Measurements from ENCODE around the gene BMP2K.
A peak's percentile ranks its signal among the peaks of the same experiment; 100 is the strongest.

Gene BMP2K

GRCh38 chr4:78937837-78938236, 161.7 kb downstream of the BMP2K start:
- H3K4me3 ChIP-seq (ENCODE audit: low read length), result peak overlapping the region; percentile 88
- peak overlapping the region; percentile 76 for H3K4me2 ChIP-seq (ENCODE audit: low read length)
- no peak for TF ChIP-seq EZH2phosphoT487 (IDR thresholded peaks at IDR 0.05; ENCODE audit: borderline replicate concordance, low read length)
- TF ChIP-seq, protein P1, sequence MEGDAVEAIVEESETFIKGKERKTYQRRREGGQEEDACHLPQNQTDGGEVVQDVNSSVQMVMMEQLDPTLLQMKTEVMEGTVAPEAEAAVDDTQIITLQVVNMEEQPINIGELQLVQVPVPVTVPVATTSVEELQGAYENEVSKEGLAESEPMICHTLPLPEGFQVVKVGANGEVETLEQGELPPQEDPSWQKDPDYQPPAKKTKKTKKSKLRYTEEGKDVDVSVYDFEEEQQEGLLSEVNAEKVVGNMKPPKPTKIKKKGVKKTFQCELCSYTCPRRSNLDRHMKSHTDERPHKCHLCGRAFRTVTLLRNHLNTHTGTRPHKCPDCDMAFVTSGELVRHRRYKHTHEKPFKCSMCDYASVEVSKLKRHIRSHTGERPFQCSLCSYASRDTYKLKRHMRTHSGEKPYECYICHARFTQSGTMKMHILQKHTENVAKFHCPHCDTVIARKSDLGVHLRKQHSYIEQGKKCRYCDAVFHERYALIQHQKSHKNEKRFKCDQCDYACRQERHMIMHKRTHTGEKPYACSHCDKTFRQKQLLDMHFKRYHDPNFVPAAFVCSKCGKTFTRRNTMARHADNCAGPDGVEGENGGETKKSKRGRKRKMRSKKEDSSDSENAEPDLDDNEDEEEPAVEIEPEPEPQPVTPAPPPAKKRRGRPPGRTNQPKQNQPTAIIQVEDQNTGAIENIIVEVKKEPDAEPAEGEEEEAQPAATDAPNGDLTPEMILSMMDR (IDR thresholded peaks at IDR 0.05; ENCODE audit: low read depth, low read length, poor library complexity, severe bottlenecking), result no peak
- H3K9me3 ChIP-seq (ENCODE audit: control insufficient read depth, insufficient read depth, low read length), result no peaks in the 10 kb centered on the region
- H3K27ac ChIP-seq (ENCODE audit: low read depth, low read length), result no peak overlapping the region
- H3K79me2 ChIP-seq (ENCODE audit: control insufficient read depth, low read length), result peaks cover 24% of the 10 kb centered on the region
- no peaks in the 10 kb centered on the region for H4K20me1 ChIP-seq (ENCODE audit: control insufficient read depth, insufficient read depth, low read depth, low read length)
- H3K4me1 ChIP-seq (ENCODE audit: control insufficient read depth, low read length), result peaks cover 23% of the 10 kb centered on the region
- no peaks in the 10 kb centered on the region; the same call in 1 of the 2 replicates for H3K36me3 ChIP-seq (ENCODE audit: control insufficient read depth, low read length)
- no peaks in the 10 kb centered on the region for H3K9me2 ChIP-seq (replicated peaks; ENCODE audit: control insufficient read depth, low read length)
- no peaks in the 10 kb centered on the region for H3F3A ChIP-seq (ENCODE audit: control insufficient read depth, insufficient read depth)
- no peaks in the 10 kb centered on the region for H3K27me3 ChIP-seq (ENCODE audit: control insufficient read depth, low read length)

GRCh38 chr4:78938474-78938867, 162.3 kb downstream of the BMP2K start:
- Histone ChIP-seq H3K9me2 (replicated peaks; ENCODE audit: control insufficient read depth, low read length) (no peaks in the 10 kb centered on the region), H3K4me1 (ENCODE audit: control insufficient read depth, low read length) (peaks cover 23% of the 10 kb centered on the region), H3K79me2 (ENCODE audit: control insufficient read depth, low read length) (peaks cover 24% of the 10 kb centered on the region), H3K9me3 (ENCODE audit: control insufficient read depth, insufficient read depth, low read length) (no peaks in the 10 kb centered on the region), H3K27me3 (ENCODE audit: control insufficient read depth, low read length) (no peaks in the 10 kb centered on the region), H4K20me1 (ENCODE audit: control insufficient read depth, insufficient read depth, low read depth, low read length) (no peaks in the 10 kb centered on the region), H3K27ac (ENCODE audit: low read depth, low read length) (no peak overlapping the region), H3K36me3 (ENCODE audit: control insufficient read depth, low read length) (no peaks in the 10 kb centered on the region), H3F3A (ENCODE audit: control insufficient read depth, insufficient read depth) (no peaks in the 10 kb centered on the region), H3K4me3 (ENCODE audit: low read length) (peak overlapping the region; percentile 88), H3K4me2 (ENCODE audit: low read length) (peak overlapping the region; percentile 76)
- TF ChIP-seq, protein P1 (IDR thresholded peaks at IDR 0.05; ENCODE audit: low read depth, low read length, poor library complexity, severe bottlenecking), result no peak
- no peak for TF ChIP-seq EZH2phosphoT487 (IDR thresholded peaks at IDR 0.05; ENCODE audit: borderline replicate concordance, low read length)

- no peaks in the 10 kb centered on the region for H3F3A ChIP-seq (ENCODE audit: control insufficient read depth, insufficient read depth)
- no peaks in the 10 kb centered on the region for H4K20me1 ChIP-seq (ENCODE audit: control insufficient read depth, insufficient read depth, low read depth, low read length)
- no peaks in the 10 kb centered on the region for H3K9me3 ChIP-seq (ENCODE audit: control insufficient read depth, insufficient read depth, low read length)
- H3K27ac ChIP-seq (ENCODE audit: low read depth, low read length), result peak within 1 kb of the TSS; percentile 16
- H3K79me2 ChIP-seq (ENCODE audit: control insufficient read depth, low read length), result peaks cover 24% of the 10 kb centered on the region
- no peaks in the 10 kb centered on the region for H3K9me2 ChIP-seq (replicated peaks; ENCODE audit: control insufficient read depth, low read length)
- no peaks in the 10 kb centered on the region for H3K36me3 ChIP-seq (ENCODE audit: control insufficient read depth, low read length)
- H3K4me3 ChIP-seq (ENCODE audit: low read length), result peak within 1 kb of the TSS; percentile 88
- H3K27me3 ChIP-seq (ENCODE audit: control insufficient read depth, low read length), result no peaks in the 10 kb centered on the region
- H3K4me2 ChIP-seq (ENCODE audit: low read length), result peak within 1 kb of the TSS; percentile 76
- H3K4me1 ChIP-seq (ENCODE audit: control insufficient read depth, low read length), result peaks cover 23% of the 10 kb centered on the region
- TF ChIP-seq, protein P1 (IDR thresholded peaks at IDR 0.05; ENCODE audit: low read depth, low read length, poor library complexity, severe bottlenecking), result no peak
- TF ChIP-seq EZH2phosphoT487 (IDR thresholded peaks at IDR 0.05; ENCODE audit: borderline replicate concordance, low read length), result no peak
Measured at GRCh38 chr4:78938868-78939666, 162.9 kb downstream of the BMP2K start, which contains the start of gene PAQR3. PAQR3 (minus strand) TSS chr4:78939438; CDS start chr4:78939224, 214 bp downstream.

Measured in DOHH2 (cell line).